ENCODE measurements around the gene DMD.

GRCh38 chrX:32289356-32289755 is 922.0 kb downstream of the DMD start:
- TF ChIP-seq EZH2 (IDR thresholded peaks at IDR 0.05; ENCODE audit: borderline replicate concordance, insufficient read depth, low read length, poor library complexity, severe bottlenecking) = no peak
- no peak for TF ChIP-seq CTCF (IDR thresholded peaks at IDR 0.05; ENCODE audit: poor library complexity, severe bottlenecking)
- no peak for TF ChIP-seq POLR2AphosphoS5 (IDR thresholded peaks at IDR 0.05)
- no peak for TF ChIP-seq TAF1 (IDR thresholded peaks at IDR 0.05; ENCODE audit: low read depth)
